Stimulated activated CD4-positive, alpha-beta T cell treated with anti-CD3 and anti-CD28 coated beads, Interleukin-1b, Interleukin-23, amount 100 ng/mL, for 1 hour (primary cell): ENCODE data around the gene KCNH3.

Source experiments
- DNase-seq, 2 donors: peaks; one replicate each; pipeline ENCODE4 v3.0.0-alpha.2; 2020; ENCODE audit warnings: low read depth in 2 of 2

KCNH3 gene

GRCh38 chr12:49562233-49562632 lies 23.4 kb downstream of the KCNH3 start:
- DNase-seq, result no peak

GRCh38 chr12:49562831-49563230 lies 24.0 kb downstream of the KCNH3 start:
- no peak for DNase-seq

- DNase-seq, result no peak
These were observed 25.3 kb downstream of the KCNH3 start for GRCh38 chr12:49563951-49564685.

DNA sequence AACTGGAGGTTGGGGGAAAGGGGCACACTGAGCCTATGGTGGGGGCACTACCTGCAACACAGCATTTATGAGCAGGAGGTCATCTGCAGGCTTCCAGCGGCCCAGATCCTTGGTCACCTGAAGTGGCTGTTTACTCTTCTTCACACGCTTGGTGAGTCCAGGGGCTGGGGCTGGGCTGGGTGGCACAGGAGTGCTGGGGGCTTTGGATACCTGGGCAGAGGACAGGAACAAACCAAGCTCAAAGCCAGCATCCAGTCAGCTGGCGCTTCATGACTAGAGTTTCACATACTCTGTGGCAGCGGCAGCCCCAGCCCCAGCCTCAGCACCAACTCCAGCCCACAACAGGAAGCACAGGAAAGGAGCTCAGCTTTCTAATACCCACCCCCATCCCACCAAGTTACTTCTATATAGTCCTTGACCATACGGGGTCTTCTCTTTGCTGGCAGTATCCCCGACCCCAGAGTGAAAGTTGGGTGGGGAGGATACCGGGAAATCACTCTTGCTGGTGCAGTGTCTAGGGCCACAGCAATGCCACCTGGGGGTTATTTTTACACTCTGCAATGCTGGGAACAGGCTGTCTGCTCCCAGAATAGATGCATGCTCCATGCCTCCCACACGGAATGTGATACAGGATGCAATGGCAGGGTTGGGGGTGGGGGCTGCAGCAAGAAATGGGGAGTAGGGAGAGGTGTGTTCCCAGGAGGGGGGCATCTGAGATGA lies 26.0 kb downstream of the KCNH3 start:
- no peak for DNase-seq

DNA sequence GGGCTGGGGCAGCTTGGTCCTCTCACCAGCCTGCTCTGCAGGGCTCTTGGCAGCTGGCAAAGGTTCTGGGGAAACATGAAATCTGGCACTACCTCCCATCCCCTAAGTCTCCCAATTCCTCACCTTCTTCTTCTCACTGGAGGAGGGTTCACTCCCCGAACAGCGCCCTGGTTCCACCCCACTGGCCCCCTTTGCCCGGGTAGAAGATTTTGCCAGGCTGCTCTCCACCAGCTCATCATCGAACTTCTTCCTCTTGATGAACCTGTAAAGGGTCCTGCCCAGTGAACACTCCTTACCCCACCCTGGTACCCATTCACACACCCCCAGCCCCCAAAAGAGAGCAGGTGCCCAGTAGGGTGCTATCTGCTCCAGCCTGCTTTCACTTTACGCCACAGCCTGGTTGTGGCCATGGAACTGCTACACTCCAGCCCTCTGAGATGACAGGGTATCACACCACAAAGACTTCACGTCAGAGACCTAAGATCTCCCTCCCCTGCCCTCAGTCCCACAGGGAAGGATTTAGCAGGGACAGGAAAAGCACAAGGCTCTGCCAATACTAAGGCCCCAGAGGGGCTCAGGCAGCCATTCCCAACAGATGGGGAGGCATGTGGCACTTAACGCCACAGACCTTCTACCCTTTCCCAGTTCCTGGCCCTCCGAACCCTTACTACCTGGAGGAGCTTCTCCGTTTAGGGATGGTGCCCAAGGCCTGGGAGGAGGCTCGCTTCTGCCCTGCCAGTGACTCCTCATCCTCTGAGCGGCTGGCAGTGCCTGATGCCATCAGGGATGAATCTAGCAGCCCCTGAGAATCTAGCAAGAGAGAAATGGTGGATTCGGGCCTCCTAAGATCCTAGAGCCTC lies 26.8 kb downstream of the KCNH3 start:
- no peak for DNase-seq

DNA sequence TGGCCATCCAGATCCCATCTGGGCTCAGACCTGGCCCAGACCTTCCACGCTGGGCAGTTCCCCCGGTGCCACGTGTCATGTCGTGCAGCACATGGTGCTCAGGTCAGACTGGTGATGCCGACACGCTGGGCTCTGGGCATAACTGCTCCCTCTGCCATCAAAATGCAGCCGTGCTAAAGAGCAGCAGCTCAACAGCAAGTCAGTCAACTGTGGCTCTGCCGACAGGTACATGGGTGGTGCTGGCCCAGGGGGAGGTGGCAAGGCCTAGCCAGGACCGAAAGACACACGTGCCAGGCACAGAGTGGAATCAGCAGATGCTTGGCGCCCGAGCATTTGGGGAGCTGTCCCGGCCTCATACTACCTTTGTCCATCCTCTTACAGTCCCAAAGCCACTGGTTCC lies 27.5 kb downstream of the KCNH3 start:
- no peak for DNase-seq

- DNase-seq, result no peak
These were observed 28.4 kb downstream of the KCNH3 start for GRCh38 chr12:49567302-49567610.

GRCh38 chr12:49567611-49568441 lies 29.0 kb downstream of the KCNH3 start, which contains the start of gene MCRS1:
TSS of gene MCRS1 (minus strand) at chr12:49568142. CDS start at chr12:49566731, 1,411 bp downstream.
- peak; percentile 69 to 76 for DNase-seq

- no peak for DNase-seq
These were observed 29.8 kb downstream of the KCNH3 start for GRCh38 chr12:49568442-49569162.

GRCh38 chr12:49577589-49578315 lies 38.9 kb downstream of the KCNH3 start:
- DNase-seq, result no peak

DNA sequence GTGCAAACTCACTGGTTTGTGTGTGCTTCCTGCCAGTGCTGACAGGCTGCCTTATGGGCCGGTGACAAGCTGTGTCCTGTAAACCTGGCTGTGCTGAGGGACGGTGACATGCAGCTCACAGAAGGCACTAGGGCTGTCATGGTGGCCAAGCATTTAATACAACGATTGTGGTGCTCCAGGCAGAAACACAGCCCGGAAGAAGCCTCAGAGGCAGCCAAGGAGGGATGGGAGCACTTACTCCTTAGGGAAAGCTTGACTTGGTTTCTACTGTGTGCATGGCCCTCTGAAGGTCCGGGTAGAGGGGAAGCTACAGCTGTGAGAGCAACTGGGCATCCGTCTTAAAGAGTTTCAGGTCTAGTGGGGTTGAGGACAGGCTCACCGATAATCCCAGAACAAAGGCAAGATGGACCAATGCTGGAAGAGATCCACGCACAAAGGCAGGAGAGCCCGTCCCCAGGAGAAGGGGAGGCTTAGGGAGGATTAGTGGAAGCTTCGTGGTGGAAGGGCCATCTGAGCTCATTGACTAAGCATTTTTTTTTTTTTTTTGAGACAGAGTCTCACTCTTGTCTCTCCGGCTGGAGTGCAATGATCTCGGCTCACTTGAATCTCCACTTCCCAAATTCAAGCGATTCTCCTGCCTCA lies 39.8 kb downstream of the KCNH3 start:
- no peak for DNase-seq

DNA sequence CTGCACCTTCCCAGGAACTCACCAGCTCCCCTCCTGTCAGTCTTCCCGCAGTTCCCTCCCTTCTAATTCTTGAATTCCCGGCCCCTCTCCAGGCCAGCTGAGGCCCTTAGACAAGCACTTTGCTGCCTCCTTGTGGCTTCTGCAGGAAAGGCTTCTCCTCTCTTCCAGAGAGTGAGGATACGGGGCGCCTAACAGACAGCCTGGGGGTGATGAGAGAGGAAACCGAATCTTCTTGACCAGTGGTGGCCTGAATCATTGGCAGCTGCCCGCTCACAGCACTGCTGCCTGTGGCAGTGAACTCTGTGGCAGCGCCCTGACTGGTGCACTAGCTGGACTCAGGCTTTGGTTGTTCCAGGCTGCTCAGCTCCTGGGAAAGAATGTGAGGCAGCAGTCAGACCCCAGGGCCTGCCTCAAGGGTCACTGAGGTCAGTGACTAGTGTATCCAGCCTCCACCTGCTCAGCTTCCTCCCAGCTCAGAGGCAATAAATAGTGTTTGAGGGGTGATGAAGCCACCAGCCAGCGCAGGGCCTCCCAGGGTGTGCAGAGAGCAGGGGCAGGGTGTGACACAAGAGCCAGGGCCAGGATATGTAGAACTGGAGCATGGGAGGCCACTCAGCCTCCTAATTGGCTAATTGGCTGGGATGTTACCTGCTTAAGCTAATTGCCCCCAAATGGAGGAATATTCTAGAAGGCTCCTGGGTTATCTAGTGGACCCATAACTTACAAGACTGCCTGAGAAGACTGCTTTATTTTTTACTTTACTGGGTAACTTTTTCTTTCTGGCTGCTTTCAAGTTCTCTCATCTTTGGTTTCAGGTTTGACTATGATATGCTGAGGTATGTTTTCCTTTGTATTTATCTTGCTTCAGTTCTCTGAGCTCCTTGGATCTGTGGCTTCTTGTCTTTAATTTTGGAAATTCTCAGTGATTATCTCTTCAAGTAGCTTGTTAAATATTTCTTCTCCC lies 42.0 kb downstream of the KCNH3 start:
- peak in 1 of 2 donors; percentile 28 for DNase-seq

DNA sequence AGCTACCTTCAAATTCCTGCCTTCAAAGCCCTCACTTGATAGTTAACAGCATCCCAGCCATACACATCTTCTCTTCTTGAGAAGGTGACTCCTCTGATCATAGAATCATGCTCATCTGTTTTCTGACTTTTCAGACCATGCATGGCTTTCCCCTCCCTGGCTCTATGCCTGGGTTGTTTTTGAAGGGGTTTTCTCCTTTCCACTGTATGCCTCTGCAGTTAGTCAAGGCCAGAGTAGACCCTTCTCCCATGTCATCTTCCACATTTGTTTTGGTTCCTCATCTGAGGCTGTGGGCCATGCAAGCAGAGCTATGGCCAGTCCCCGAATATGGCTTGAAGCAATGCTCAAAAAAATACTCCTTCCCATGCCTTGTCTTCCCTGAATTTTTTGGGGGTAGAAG lies 43.4 kb downstream of the KCNH3 start:
- no peak for DNase-seq

- no peak for DNase-seq
These were observed 44.0 kb downstream of the KCNH3 start for GRCh38 chr12:49582850-49583249.

DNA sequence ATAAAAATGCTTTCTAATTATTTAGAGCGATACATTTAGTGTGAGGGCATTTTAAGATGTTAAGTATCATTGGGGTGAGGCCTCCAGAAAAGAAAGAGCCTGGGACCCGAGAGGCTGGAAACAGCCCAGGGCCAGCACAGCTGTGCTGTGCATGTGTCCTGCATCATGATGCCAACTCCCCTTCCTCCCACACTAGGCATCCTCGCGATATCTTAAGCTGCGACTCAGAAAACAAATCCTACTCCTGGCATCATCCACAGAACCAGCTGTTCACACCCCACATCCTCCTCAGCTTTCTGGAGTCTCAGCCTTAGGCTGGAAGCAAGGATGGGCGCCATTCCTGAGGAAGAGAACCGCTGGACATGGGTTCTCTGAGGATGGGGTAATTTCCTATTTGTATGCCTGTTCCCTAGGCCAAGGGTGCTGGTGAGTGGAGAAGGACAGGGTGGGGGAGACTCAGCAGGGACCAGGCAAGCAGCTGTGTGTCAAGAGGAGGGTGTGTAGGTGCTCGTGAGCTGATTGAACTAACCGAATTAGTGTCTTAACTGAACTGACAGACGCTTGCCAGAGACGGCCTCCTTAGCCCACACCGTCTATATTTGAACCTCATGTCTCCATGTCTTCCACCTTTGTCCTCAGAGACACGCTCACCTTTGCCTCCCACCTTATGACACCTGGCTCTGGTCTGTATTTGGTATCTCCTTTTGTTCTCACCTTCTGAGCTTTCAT lies 44.7 kb downstream of the KCNH3 start:
- no peak for DNase-seq

- DNase-seq, result no peak
These were observed 45.8 kb downstream of the KCNH3 start for GRCh38 chr12:49584591-49584990.

- DNase-seq, result no peak
These were observed 46.9 kb downstream of the KCNH3 start for GRCh38 chr12:49585477-49586459.
